Measurements from ENCODE around the gene TBC1D1.

DNA sequence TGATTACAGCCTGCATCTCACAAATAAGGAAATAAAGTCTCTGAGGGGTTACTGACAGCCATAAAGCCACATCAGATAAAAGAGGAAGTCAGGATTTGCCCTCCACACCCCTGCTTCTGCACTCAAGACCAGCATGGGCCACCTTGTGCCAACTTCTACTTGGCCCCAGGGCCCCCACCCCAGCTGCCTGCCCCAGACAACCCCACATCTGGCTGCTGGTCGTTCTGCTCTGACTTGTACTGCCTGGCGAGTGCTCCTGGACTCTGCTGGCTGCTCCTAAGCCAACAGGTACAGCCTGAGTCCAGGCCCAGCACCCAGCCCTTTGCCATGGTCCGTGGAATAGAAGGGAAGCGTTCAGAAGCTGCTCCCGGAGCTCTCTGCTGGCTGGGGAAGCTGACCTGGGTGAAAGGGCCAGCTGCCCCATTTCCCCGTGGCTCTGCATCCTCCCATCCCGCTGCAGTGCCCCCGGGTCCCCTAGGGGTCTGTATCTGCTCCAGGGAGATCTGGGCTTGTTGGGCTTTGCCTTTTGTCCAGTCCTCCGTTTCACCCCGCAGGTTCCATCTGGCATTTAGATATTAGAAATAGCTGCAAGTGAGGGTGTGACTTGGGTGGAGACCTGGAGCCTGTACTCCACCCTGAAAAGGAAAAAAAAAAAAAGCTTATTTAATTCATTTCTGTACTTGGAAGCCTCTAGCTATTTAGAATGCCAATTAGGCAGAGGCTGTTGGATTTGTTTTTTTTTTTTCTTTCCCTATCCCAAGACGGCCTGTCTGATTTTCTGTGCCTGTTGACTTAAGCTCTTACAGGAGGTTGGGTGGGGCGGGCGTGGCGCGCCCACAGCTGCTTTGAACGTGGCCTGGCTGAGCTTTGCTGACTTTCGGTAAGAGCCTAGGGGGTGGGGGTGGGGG is 264.1 kb downstream of the TBC1D1 start:
- TF ChIP-seq, protein P1, sequence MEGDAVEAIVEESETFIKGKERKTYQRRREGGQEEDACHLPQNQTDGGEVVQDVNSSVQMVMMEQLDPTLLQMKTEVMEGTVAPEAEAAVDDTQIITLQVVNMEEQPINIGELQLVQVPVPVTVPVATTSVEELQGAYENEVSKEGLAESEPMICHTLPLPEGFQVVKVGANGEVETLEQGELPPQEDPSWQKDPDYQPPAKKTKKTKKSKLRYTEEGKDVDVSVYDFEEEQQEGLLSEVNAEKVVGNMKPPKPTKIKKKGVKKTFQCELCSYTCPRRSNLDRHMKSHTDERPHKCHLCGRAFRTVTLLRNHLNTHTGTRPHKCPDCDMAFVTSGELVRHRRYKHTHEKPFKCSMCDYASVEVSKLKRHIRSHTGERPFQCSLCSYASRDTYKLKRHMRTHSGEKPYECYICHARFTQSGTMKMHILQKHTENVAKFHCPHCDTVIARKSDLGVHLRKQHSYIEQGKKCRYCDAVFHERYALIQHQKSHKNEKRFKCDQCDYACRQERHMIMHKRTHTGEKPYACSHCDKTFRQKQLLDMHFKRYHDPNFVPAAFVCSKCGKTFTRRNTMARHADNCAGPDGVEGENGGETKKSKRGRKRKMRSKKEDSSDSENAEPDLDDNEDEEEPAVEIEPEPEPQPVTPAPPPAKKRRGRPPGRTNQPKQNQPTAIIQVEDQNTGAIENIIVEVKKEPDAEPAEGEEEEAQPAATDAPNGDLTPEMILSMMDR (optimal IDR thresholded peaks at IDR 0.05 in 1 of 3, IDR thresholded peaks at IDR 0.05 in 1 of 3, conservative IDR thresholded peaks at IDR 0.05 in 1 of 3; ENCODE audit: extremely low read depth in 1 of 3, insufficient read depth in 2 of 3, low read length in 3 of 3) = no peak
- TF ChIP-seq EZH2 (IDR thresholded peaks at IDR 0.05; ENCODE audit: low read length) = no peak

Measured in keratinocyte (primary cell).